Vagina (tissue), 2 donors: ENCODE results near the gene QRICH2. TPM values are rescaled to one million over a fixed set of nuclear protein-coding genes. Genes with fewer than 3 reads are reported as not detected.

Experiments used
- DNase-seq, 2 donors: peaks; one replicate each; pipeline ENCODE4 v3.0.0-alpha.2; 2017; ENCODE audit errors: extremely low spot score in 2 of 2
- H3K27ac ChIP-seq: fragments of 200-600 bp; sonication (generic); one replicate; pipeline ENCODE4 v1.5.1; 2019
- H3K27me3 ChIP-seq: fragments of 200-600 bp; sonication (generic); one replicate; pipeline ENCODE4 v1.5.1; 2019
- H3K36me3 ChIP-seq, 2 donors: fragments of 200-600 bp; sonication (generic); one replicate each; pipeline ENCODE4 v1.5.1; 2017 to 2019
- H3K4me1 ChIP-seq: fragments of 200-600 bp; sonication (generic); one replicate; pipeline ENCODE4 v1.5.1; 2019
- H3K4me3 ChIP-seq, 2 donors: fragments of 200-600 bp; sonication (generic); 1 replicate in 1 of 2; 2 replicates in 1 of 2; pipeline ENCODE4 v1.5.1; 2016 to 2019
- H3K9me3 ChIP-seq: fragments of 200-600 bp; sonication (generic); one replicate; pipeline ENCODE4 v1.5.1; 2019
- POLR2A ChIP-seq, 2 donors: fragments of 450-650 bp; IDR thresholded peaks; one replicate each; pipeline ENCODE4 v1.6.1; 2017; ENCODE audit warnings: antibody characterized with exemption in 2 of 2, mild to moderate bottlenecking in 2 of 2, moderate library complexity in 2 of 2
- POLR2AphosphoS5 ChIP-seq, 2 donors: sonication (generic); formaldehyde crosslinking; IDR thresholded peaks; one replicate each; pipeline ENCODE4 v1.9.0; 2017; ENCODE audit warnings: antibody characterized with exemption in 2 of 2, mild to moderate bottlenecking in 2 of 2, low read depth in 1 of 2; ENCODE audit not compliant: insufficient read depth in 1 of 2
- intact Hi-C: fragments of 100-400 bp; cut with DNase I; formaldehyde crosslinking; loops from one replicate; pipeline ENCODE4 v1.15.1; 2023
- total RNA-seq: library from RNA; depleted of rRNA; stranded (reverse); fragments of >200 nt; gene quantifications from one replicate; pipeline ENCODE4 v1.2.3, GENCODE V29; 2016
- TF ChIP-seq, protein P1 (sequence below), 3 experiments: fragments of 450-650 bp in 2 of 3; fragments of 200-600 bp in 1 of 3; sonication (generic) in 1 of 3; IDR thresholded peaks; one replicate each; pipeline ENCODE4 v1.5.1; 2017 to 2019; ENCODE audit warnings: antibody characterized with exemption in 3 of 3, mild to moderate bottlenecking in 2 of 3, moderate library complexity in 2 of 3

The QRICH2 gene
- total RNA-seq, 1 donor from 2014 or later: 10.8 TPM

DNA sequence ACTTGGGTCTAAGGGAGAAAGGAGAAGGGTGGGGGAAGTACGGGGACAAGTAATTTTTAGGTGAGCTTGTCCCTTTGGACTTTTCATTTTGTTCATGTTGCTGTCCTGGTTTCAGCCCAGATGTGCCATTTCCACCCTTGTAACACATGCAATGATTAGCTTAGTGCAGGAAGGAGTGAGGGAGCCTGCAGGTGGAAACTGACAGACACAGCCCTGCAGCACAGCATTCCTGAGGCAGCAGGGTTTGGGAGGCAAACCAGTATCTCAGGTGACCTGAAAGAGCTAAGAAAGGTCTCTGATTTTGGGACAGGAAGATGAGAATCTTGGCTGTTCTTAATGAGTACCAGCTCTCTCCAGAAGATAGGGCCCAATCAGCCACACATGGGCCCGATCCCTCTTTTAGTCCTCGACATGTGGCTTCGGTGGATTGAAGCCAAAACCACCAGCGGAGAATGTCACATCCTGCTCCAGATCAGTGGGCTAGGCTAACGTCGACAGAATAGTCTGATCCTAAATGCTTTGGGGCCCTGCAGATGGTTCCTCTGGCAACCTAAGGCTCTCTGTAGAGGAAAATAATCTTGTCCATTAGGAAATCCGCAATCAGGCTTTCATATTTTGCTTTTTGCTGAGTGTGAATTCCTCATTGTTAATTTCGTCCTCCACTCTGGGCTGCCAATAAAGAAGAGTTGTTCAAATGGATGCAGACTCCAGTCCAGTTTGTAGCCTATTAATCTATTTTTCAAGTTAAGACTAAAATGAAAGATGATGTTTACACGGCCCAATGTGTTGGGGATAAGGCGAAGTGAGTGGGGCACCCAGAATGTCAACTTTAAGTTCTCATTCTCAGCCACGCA lies 64.0 kb downstream of the QRICH2 start:
- TF ChIP-seq POLR2A (IDR thresholded peaks at IDR 0.05): no peak
- no peak for TF ChIP-seq POLR2AphosphoS5 (IDR thresholded peaks at IDR 0.05; ENCODE audit: insufficient read depth in 1 of 2, low read depth in 1 of 2)
- TF ChIP-seq, protein P1, sequence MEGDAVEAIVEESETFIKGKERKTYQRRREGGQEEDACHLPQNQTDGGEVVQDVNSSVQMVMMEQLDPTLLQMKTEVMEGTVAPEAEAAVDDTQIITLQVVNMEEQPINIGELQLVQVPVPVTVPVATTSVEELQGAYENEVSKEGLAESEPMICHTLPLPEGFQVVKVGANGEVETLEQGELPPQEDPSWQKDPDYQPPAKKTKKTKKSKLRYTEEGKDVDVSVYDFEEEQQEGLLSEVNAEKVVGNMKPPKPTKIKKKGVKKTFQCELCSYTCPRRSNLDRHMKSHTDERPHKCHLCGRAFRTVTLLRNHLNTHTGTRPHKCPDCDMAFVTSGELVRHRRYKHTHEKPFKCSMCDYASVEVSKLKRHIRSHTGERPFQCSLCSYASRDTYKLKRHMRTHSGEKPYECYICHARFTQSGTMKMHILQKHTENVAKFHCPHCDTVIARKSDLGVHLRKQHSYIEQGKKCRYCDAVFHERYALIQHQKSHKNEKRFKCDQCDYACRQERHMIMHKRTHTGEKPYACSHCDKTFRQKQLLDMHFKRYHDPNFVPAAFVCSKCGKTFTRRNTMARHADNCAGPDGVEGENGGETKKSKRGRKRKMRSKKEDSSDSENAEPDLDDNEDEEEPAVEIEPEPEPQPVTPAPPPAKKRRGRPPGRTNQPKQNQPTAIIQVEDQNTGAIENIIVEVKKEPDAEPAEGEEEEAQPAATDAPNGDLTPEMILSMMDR (IDR thresholded peaks at IDR 0.05): no peak
- no peak overlapping the region for H3K4me3 ChIP-seq
- DNase-seq: peak in 1 of 2 donors; percentile 69
- H3K36me3 ChIP-seq: no peaks in the 10 kb centered on the region
- peaks cover 16% of the 10 kb centered on the region for H3K4me1 ChIP-seq
- no peaks in the 10 kb centered on the region for H3K27me3 ChIP-seq
- no peaks in the 10 kb centered on the region for H3K9me3 ChIP-seq
- no peak overlapping the region for H3K27ac ChIP-seq
- intact Hi-C loops: no loop called here

DNA sequence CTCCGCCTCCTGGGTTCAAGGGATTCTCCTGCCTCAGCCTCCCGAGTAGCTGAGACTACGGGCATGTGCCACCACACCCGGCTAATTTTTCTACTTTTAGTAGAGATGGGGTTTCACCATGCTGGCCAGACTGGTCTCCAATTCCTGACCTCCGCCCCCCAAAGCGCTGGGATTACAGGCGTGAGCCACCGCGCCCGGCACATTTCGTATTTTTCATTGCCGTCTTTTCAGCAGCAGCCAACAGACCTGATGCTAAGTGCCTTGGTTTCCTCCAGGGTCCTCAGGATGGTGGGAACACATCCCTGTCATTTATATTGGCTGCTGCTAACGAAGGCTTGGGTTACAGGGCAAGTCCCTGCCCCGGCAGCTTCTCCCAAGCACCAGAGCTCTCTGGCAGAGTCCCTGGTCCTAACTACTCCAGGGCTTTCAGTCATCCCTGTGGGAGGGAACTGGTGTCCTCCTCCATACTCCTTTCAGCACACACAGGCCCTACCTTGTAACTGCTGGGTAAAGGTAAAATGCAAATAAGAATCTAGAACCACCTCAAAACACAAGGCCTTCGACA lies 66.3 kb downstream of the QRICH2 start:
- TF ChIP-seq POLR2AphosphoS5 (IDR thresholded peaks at IDR 0.05; ENCODE audit: insufficient read depth in 1 of 2, low read depth in 1 of 2) (no peak), POLR2A (IDR thresholded peaks at IDR 0.05) (no peak)
- TF ChIP-seq, protein P1 (IDR thresholded peaks at IDR 0.05): no peak
- Histone ChIP-seq H3K36me3 (no peaks in the 10 kb centered on the region), H3K27me3 (no peaks in the 10 kb centered on the region), H3K4me1 (peaks cover 16% of the 10 kb centered on the region), H3K27ac (no peak overlapping the region), H3K9me3 (no peaks in the 10 kb centered on the region), H3K4me3 (no peak overlapping the region)
- no peak for DNase-seq
- intact Hi-C loops: no loop called here

DNA sequence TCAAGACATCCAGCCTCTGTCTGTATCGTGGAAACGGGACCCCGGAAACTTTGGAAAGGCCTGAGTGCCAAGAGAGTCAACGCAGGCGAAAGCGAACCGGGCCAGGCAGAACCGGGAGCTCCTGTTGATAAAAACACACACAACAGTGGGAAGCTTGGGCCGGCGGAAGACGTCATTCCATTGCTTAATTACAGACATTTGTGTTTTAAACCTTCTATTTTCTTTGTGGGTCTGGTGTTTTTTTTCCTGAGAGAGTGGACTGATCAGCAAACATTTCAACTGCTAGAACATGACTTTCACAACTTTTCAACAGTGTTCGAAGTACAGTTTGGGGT lies 66.9 kb downstream of the QRICH2 start:
- H3K27me3 ChIP-seq: no peaks in the 10 kb centered on the region
- intact Hi-C loops: no loop called here
- no peaks in the 10 kb centered on the region for H3K9me3 ChIP-seq
- H3K4me3 ChIP-seq: peak overlapping the region; percentile 65 to 76
- DNase-seq: no peak
- H3K27ac ChIP-seq: no peak overlapping the region
- TF ChIP-seq, protein P1 (IDR thresholded peaks at IDR 0.05): no peak
- TF ChIP-seq POLR2A (IDR thresholded peaks at IDR 0.05) (no peak), POLR2AphosphoS5 (IDR thresholded peaks at IDR 0.05; ENCODE audit: insufficient read depth in 1 of 2, low read depth in 1 of 2) (no peak)
- peaks cover 16% of the 10 kb centered on the region for H3K4me1 ChIP-seq
- H3K36me3 ChIP-seq: no peaks in the 10 kb centered on the region

DNA sequence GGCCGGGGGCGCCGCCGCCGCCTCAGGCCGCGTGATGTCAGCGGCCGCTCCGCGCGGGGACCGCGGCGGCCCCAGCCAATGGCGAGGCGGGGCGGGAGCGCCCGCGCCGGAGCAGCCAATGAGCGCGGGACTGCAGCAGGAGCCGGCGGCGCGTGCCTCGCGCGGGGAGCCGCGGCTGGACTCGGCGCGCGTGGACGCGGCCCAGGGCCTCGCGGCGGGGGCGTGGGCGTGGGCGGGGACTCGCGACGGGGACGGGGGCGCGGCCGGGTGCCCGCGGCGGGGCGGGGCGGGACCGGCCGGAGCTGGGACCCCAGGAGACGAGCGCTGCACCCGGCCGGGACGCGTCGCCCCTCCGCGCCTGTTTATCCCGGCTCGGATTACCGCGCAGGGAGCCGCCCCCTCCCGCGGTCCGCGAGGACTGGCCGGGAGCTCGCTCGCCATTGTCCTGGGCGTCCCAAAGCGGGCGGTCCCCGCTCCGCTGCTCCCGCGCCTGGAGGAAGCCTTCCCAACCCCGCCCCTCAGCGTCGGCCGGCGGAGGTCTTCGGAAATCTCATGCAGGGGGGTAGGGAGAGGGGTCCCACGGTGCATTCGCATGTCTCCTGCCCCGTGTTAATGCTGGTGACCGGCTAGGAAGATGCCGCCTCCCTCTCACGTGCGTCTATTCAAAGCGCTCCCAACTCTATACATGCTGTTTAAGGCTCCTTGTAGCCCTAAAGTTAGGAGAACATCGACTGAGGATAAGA lies 67.4 kb downstream of the QRICH2 start, which contains the start of gene RNF157:
Gene RNF157 (minus strand): TSS at position 33 of the 743 bp plus-strand sequence. CDS start 253 bp downstream, outside the sequence.
- Histone ChIP-seq H3K36me3 (no peaks in the 10 kb centered on the region), H3K27me3 (no peaks in the 10 kb centered on the region), H3K9me3 (no peaks in the 10 kb centered on the region), H3K27ac (peak within 1 kb of the TSS; percentile 36), H3K4me3 (peak within 1 kb of the TSS; percentile 65 to 76), H3K4me1 (peaks cover 16% of the 10 kb centered on the region)
- intact Hi-C loops: no loop called here
- no peak for DNase-seq
- TF ChIP-seq POLR2AphosphoS5 (IDR thresholded peaks at IDR 0.05; ENCODE audit: insufficient read depth in 1 of 2, low read depth in 1 of 2): peak in 1 of 2 donors; percentile 58
- no peak for TF ChIP-seq POLR2A (IDR thresholded peaks at IDR 0.05)
- TF ChIP-seq, protein P1 (IDR thresholded peaks at IDR 0.05): no peak
